ENCODE results near the gene PRDM16. TPM values are rescaled to one million over a fixed set of nuclear protein-coding genes. Genes with fewer than 3 reads are reported as not detected.

Gene PRDM16
- total RNA-seq, 2 experiments from 2014 or later = not detected

DNA sequence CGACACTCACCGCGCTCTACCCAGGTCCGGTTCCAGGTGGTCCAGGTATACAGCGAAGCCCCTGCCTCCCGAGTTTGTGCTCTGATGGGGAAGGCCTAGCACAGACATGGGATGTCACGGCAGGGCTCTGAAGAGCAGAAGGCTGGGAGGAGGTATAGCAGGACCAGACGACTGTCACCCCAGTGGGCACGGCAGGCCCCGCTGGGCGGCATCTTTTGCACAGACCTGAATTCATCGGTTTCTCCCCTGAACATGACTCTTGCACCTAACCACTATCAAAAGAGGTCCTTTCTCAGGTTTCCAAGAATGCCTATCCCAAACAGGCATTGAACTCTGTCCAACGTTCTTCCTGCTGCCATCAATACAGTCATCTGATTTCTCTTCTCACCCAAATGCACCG is 416.0 kb downstream of the PRDM16 start:
- H3K4me3 ChIP-seq (ENCODE audit: low read depth, low read length, poor library complexity, severe bottlenecking) = no peak overlapping the region
- no peaks in the 10 kb centered on the region for H3K79me2 ChIP-seq (ENCODE audit: insufficient read depth, low read depth, low read length)
- no peaks in the 10 kb centered on the region for H4K20me1 ChIP-seq (ENCODE audit: insufficient read depth, low read length)
- no peak for DNase-seq (ENCODE audit: low spot score)
- no peak overlapping the region for H3K4me2 ChIP-seq (ENCODE audit: low read length)
- POLR2A ChIA-PET = no interaction called here
- H3K36me3 ChIP-seq (ENCODE audit: insufficient read depth, low read length) = no peaks in the 10 kb centered on the region
- CTCF ChIA-PET (ENCODE audit: unreplicated experiment) = interaction anchor here (1.1 kb wide), 1 partner anchor 32 kb away, joined by 3 read pairs; no protein-coding TSS in a partner anchor
- no peaks in the 10 kb centered on the region for H3K9me2 ChIP-seq (ENCODE audit: insufficient read depth, low read length)
- H3K4me1 ChIP-seq (ENCODE audit: insufficient read depth, low read length, poor library complexity, severe bottlenecking) = no peaks in the 10 kb centered on the region
- H2AFZ ChIP-seq (ENCODE audit: low read length) = no peak overlapping the region
- H3K9me3 ChIP-seq (ENCODE audit: low read length) = no peaks in the 10 kb centered on the region
- TF ChIP-seq EZH2phosphoT487 (IDR thresholded peaks at IDR 0.05; ENCODE audit: borderline replicate concordance, low read depth, low read length) = no peak
- TF ChIP-seq, protein P1, sequence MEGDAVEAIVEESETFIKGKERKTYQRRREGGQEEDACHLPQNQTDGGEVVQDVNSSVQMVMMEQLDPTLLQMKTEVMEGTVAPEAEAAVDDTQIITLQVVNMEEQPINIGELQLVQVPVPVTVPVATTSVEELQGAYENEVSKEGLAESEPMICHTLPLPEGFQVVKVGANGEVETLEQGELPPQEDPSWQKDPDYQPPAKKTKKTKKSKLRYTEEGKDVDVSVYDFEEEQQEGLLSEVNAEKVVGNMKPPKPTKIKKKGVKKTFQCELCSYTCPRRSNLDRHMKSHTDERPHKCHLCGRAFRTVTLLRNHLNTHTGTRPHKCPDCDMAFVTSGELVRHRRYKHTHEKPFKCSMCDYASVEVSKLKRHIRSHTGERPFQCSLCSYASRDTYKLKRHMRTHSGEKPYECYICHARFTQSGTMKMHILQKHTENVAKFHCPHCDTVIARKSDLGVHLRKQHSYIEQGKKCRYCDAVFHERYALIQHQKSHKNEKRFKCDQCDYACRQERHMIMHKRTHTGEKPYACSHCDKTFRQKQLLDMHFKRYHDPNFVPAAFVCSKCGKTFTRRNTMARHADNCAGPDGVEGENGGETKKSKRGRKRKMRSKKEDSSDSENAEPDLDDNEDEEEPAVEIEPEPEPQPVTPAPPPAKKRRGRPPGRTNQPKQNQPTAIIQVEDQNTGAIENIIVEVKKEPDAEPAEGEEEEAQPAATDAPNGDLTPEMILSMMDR (conservative IDR thresholded peaks at IDR 0.05; ENCODE audit: low read length) = no peak
- no peak overlapping the region for H3K27ac ChIP-seq (ENCODE audit: low read depth, low read length, poor library complexity, severe bottlenecking)
- intact Hi-C loops (cut with micrococcal nuclease; ENCODE audit: unreplicated experiment) = loop anchor here (2.0 kb wide), 1 partner anchor 32 kb away; no protein-coding TSS in a partner anchor
- BruUV-seq (replicated peaks) = no TSS peak

Small RNA genes lying within 50 kb of the gene (microRNA-seq; reads per million reads assigned to microRNA genes)
- not detected for gene MIR4251 (ENCODE audit: borderline replicate concordance)

Other genes starting within 250 kb of the PRDM16 start
- gene ACTRT2, start 47.7 kb upstream of the PRDM16 start, total RNA-seq (2014; rRNA removed; shearing (Covaris generic)) = not detected in 2 replicates
- not detected in 2 replicates for gene ACTRT2, start 47.7 kb upstream of the PRDM16 start, total RNA-seq (2022)